ENCODE data around the gene PRIM2.
"Not testable (repeated sequence)": the region's sequence is repeated elsewhere in the genome, so short reads cannot be mapped to it uniquely, and the experiment has no call there.

DNA sequence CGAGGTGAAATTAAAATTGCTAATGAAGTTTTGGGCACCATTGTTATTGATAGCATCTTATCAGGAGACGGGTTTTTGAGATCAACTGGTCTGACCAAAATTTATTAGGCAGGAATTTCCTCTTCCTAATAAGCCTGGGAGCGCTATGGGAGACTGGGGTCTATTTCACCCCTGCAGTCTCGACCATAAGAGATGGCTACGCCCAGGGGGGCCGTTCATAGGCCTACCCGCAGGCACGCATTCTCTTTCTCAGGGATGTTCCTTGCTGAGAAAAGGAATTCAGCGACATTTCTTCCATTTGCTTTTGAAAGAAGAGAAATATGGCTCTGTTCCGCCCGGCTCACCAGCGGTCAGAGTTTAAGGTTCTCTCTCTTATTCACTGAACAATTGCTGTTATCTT lies 201.8 kb downstream of the PRIM2 start:
- TF ChIP-seq, protein P1, sequence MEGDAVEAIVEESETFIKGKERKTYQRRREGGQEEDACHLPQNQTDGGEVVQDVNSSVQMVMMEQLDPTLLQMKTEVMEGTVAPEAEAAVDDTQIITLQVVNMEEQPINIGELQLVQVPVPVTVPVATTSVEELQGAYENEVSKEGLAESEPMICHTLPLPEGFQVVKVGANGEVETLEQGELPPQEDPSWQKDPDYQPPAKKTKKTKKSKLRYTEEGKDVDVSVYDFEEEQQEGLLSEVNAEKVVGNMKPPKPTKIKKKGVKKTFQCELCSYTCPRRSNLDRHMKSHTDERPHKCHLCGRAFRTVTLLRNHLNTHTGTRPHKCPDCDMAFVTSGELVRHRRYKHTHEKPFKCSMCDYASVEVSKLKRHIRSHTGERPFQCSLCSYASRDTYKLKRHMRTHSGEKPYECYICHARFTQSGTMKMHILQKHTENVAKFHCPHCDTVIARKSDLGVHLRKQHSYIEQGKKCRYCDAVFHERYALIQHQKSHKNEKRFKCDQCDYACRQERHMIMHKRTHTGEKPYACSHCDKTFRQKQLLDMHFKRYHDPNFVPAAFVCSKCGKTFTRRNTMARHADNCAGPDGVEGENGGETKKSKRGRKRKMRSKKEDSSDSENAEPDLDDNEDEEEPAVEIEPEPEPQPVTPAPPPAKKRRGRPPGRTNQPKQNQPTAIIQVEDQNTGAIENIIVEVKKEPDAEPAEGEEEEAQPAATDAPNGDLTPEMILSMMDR (IDR thresholded peaks at IDR 0.05) = not testable (repeated sequence)
- not testable (repeated sequence) for TF ChIP-seq POLR2A (IDR thresholded peaks at IDR 0.05)
